ENCODE results near the gene DUSP3. TPM values are rescaled to one million over a fixed set of nuclear protein-coding genes. Genes with fewer than 3 reads are reported as not detected.
A peak's percentile ranks its signal among the peaks of the same experiment; 100 is the strongest.

DUSP3 gene
- total RNA-seq, 1 experiment from 2014 or later = 50.7 TPM

DNA sequence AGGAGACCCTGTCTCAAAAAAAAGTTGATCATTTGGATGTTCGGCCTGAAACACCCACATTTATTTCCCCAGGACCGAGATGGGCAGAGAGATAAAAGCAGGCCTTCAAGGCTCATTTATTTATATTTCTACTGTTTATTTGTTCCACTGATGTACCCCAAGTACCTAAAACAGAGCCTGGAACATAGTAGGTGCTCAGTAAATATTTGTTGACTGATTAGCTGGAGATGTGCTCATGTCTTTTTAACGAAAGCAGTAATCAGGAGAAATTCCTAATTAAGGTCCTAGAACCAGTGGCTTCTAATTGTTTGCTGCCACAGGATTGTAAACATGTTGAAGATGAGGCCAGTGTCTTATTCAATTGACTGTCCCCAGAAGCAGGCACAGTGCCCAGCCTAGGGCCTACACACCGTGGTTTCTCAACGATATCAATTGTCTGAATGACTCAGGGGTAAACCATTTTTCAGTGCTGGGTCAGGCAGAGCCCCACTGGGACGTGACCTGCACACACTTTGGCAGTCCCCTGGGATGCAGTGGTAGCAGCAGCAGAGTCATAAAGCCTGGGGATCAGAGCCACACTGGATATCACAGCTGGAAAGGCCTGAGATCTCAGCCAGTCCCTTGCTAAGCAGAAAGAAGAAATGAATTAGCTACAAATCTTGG lies 54.9 kb downstream of the DUSP3 start:
- no peaks in the 10 kb centered on the region for H3F3A ChIP-seq (ENCODE audit: low read length, unreplicated experiment)
- H3K9me3 ChIP-seq (ENCODE audit: low read length) = no peaks in the 10 kb centered on the region
- no peaks in the 10 kb centered on the region for H3K27me3 ChIP-seq (ENCODE audit: low read length)
- POLR2A ChIA-PET (ENCODE audit: unreplicated experiment) = no interaction called here
- H3K4me2 ChIP-seq (ENCODE audit: low read length) = no peak overlapping the region
- intact Hi-C loops (cut with micrococcal nuclease) = no loop called here
- DNase-seq (peak; percentile 90), ATAC-seq (peak; percentile 65)
- H3K4me3 ChIP-seq (ENCODE audit: low read length) = no peak overlapping the region
- no TSS peak for BruUV-seq (replicated peaks)
- no peak overlapping the region for H2AFZ ChIP-seq (ENCODE audit: low read length)
- H3K4me1 ChIP-seq (ENCODE audit: insufficient read depth, low read length) = peaks cover 23% of the 10 kb centered on the region
- H3K27ac ChIP-seq (ENCODE audit: low read length) = no peak overlapping the region
- H3K9ac ChIP-seq (ENCODE audit: low read length) = no peak overlapping the region
- no peaks in the 10 kb centered on the region for H3K79me2 ChIP-seq (ENCODE audit: low read length)
- no peaks in the 10 kb centered on the region for H3K36me3 ChIP-seq (ENCODE audit: low read depth, low read length)
- H3K9me2 ChIP-seq (replicated peaks; ENCODE audit: low read length) = no peaks in the 10 kb centered on the region
- TF ChIP-seq EZH2 (IDR thresholded peaks at IDR 0.05; ENCODE audit: low read length, unreplicated experiment) (no peak), EZH2phosphoT487 (IDR thresholded peaks at IDR 0.05; ENCODE audit: borderline replicate concordance, low read length) (no peak)
- TF ChIP-seq, protein P1, sequence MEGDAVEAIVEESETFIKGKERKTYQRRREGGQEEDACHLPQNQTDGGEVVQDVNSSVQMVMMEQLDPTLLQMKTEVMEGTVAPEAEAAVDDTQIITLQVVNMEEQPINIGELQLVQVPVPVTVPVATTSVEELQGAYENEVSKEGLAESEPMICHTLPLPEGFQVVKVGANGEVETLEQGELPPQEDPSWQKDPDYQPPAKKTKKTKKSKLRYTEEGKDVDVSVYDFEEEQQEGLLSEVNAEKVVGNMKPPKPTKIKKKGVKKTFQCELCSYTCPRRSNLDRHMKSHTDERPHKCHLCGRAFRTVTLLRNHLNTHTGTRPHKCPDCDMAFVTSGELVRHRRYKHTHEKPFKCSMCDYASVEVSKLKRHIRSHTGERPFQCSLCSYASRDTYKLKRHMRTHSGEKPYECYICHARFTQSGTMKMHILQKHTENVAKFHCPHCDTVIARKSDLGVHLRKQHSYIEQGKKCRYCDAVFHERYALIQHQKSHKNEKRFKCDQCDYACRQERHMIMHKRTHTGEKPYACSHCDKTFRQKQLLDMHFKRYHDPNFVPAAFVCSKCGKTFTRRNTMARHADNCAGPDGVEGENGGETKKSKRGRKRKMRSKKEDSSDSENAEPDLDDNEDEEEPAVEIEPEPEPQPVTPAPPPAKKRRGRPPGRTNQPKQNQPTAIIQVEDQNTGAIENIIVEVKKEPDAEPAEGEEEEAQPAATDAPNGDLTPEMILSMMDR (conservative IDR thresholded peaks at IDR 0.05; ENCODE audit: low read depth, low read length) = no peak
- H4K20me1 ChIP-seq (ENCODE audit: low read length) = no peaks in the 10 kb centered on the region
- CTCF ChIA-PET = no interaction called here

DNA sequence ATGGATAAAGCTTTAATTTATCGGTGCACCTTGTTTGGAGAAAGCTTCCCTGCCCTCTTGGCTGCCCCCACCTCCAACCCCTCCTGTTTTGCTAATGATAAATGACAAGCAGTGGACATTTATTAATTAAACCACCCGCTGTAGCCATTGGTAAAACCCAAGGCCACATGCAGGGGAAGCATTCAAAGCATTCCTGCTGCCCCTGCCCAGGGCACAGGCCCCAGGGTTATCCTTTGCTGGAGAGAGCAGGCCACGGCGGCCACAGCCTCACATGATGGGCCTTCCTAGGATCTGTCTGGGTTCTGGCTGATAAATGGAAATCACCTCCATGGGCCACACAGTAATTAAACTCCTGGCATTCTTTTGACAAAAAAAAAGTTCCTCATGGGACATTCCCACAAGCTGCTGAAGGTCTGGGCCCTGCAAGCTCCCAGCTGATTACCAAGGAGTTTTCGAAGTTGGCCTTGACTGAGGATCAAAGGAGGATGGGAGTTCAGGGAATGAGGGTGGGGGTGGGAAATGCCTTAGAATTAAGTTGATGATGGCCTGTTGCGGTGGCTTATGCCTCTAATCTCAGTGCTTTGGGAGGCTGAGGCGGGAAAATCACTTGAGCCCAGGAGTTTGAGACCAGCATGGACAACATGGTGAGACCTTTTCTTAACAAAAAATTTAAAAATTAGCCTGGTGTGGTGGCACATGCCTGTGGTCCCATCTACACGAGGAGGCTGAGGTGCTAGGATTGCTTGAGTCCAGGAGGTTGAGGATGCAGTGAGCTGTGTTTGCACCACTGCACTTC lies 55.7 kb downstream of the DUSP3 start:
- ChIA-PET POLR2A (ENCODE audit: unreplicated experiment) (no interaction called here), CTCF (no interaction called here)
- ATAC-seq = no peak
- Histone ChIP-seq H3K9me3 (ENCODE audit: low read length) (no peaks in the 10 kb centered on the region), H4K20me1 (ENCODE audit: low read length) (no peaks in the 10 kb centered on the region), H2AFZ (ENCODE audit: low read length) (no peak overlapping the region), H3K4me2 (ENCODE audit: low read length) (no peak overlapping the region), H3K9me2 (replicated peaks; ENCODE audit: low read length) (no peaks in the 10 kb centered on the region), H3K27ac (ENCODE audit: low read length) (no peak overlapping the region), H3F3A (ENCODE audit: low read length, unreplicated experiment) (no peaks in the 10 kb centered on the region), H3K36me3 (ENCODE audit: low read depth, low read length) (no peaks in the 10 kb centered on the region), H3K9ac (ENCODE audit: low read length) (no peak overlapping the region), H3K4me3 (ENCODE audit: low read length) (no peak overlapping the region), H3K27me3 (ENCODE audit: low read length) (no peaks in the 10 kb centered on the region), H3K79me2 (ENCODE audit: low read length) (no peaks in the 10 kb centered on the region), H3K4me1 (ENCODE audit: insufficient read depth, low read length) (peaks cover 23% of the 10 kb centered on the region)
- no peak for DNase-seq
- no TSS peak for BruUV-seq (replicated peaks)
- TF ChIP-seq EZH2phosphoT487 (IDR thresholded peaks at IDR 0.05; ENCODE audit: borderline replicate concordance, low read length) = no peak
- TF ChIP-seq EZH2 (IDR thresholded peaks at IDR 0.05; ENCODE audit: low read length, unreplicated experiment) = no peak
- TF ChIP-seq, protein P1 (conservative IDR thresholded peaks at IDR 0.05; ENCODE audit: low read depth, low read length) = no peak
- intact Hi-C loops (cut with micrococcal nuclease) = no loop called here

DNA sequence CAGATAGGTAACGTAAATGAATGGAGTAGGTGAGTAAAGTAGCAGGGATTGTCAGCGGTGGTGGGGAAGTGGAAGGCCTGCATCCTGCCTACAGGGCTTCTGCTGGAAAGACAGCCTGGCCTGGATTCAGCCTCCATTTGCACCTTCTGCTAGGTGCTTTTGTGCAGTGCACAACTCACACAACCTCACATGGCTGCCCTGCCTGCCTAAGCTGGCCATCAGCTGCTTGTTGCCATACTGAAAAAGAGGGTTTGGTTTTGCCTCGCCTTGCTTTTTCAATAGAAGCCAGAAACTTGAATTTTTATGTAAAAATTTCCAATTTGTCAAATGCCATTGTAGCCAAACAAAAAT lies 56.5 kb downstream of the DUSP3 start:
- no peaks in the 10 kb centered on the region for H3K9me3 ChIP-seq (ENCODE audit: low read length)
- H3K36me3 ChIP-seq (ENCODE audit: low read depth, low read length) = no peaks in the 10 kb centered on the region
- no peaks in the 10 kb centered on the region for H4K20me1 ChIP-seq (ENCODE audit: low read length)
- H3F3A ChIP-seq (ENCODE audit: low read length, unreplicated experiment) = no peaks in the 10 kb centered on the region
- H2AFZ ChIP-seq (ENCODE audit: low read length) = no peak overlapping the region
- TF ChIP-seq EZH2phosphoT487 (IDR thresholded peaks at IDR 0.05; ENCODE audit: borderline replicate concordance, low read length) = no peak
- TF ChIP-seq, protein P1 (conservative IDR thresholded peaks at IDR 0.05; ENCODE audit: low read depth, low read length) = no peak
- TF ChIP-seq EZH2 (IDR thresholded peaks at IDR 0.05; ENCODE audit: low read length, unreplicated experiment) = no peak
- intact Hi-C loops (cut with micrococcal nuclease) = no loop called here
- ChIA-PET POLR2A (ENCODE audit: unreplicated experiment) (no interaction called here), CTCF (no interaction called here)
- H3K9ac ChIP-seq (ENCODE audit: low read length) = no peak overlapping the region
- no peaks in the 10 kb centered on the region for H3K9me2 ChIP-seq (replicated peaks; ENCODE audit: low read length)
- no peak overlapping the region for H3K4me2 ChIP-seq (ENCODE audit: low read length)
- no TSS peak for BruUV-seq (replicated peaks)
- no peak for ATAC-seq
- peaks cover 23% of the 10 kb centered on the region for H3K4me1 ChIP-seq (ENCODE audit: insufficient read depth, low read length)
- no peak overlapping the region for H3K27ac ChIP-seq (ENCODE audit: low read length)
- no peak for DNase-seq
- H3K27me3 ChIP-seq (ENCODE audit: low read length) = no peaks in the 10 kb centered on the region
- H3K4me3 ChIP-seq (ENCODE audit: low read length) = no peak overlapping the region
- H3K79me2 ChIP-seq (ENCODE audit: low read length) = no peaks in the 10 kb centered on the region

Data from PC-3 (cell line).